Mucosa of stomach (tissue), 1 donor: ENCODE measurements around the gene ABHD5.

Experiments used
- H3K27me3 ChIP-seq: one replicate; pipeline ENCODE4 v1.7.0; 2013; ENCODE audit warnings: mild to moderate bottlenecking, low read length; ENCODE audit not compliant: control insufficient read depth, insufficient read depth
- H3K36me3 ChIP-seq: one replicate; pipeline ENCODE4 v1.7.0; 2013; ENCODE audit warnings: low read length; ENCODE audit not compliant: control insufficient read depth, insufficient read depth
- H3K4me1 ChIP-seq: one replicate; pipeline ENCODE4 v1.7.0; 2013; ENCODE audit warnings: mild to moderate bottlenecking, low read length; ENCODE audit not compliant: control insufficient read depth, insufficient read depth
- H3K4me3 ChIP-seq: one replicate; pipeline ENCODE4 v1.7.0; 2013; ENCODE audit warnings: low read length
- H3K9ac ChIP-seq: one replicate; pipeline ENCODE4 v1.7.0; 2013; ENCODE audit warnings: mild to moderate bottlenecking, low read length, moderate library complexity
- H3K9me3 ChIP-seq: one replicate; pipeline ENCODE4 v1.7.0; 2013; ENCODE audit warnings: mild to moderate bottlenecking, low read length, moderate library complexity; ENCODE audit not compliant: control insufficient read depth
- donor health status: Pancreatic carcinoma.

Gene ABHD5

GRCh38 chr3:43729707-43730414 lies 39.1 kb downstream of the ABHD5 start:
- no peaks in the 10 kb centered on the region for H3K27me3 ChIP-seq
- H3K9ac ChIP-seq: no peak overlapping the region
- H3K36me3 ChIP-seq: no peaks in the 10 kb centered on the region
- no peak overlapping the region for H3K4me3 ChIP-seq
- H3K4me1 ChIP-seq: peaks cover 13% of the 10 kb centered on the region
- no peaks in the 10 kb centered on the region for H3K9me3 ChIP-seq

GRCh38 chr3:43732747-43733425 lies 42.1 kb downstream of the ABHD5 start:
- H3K4me3 ChIP-seq: no peak overlapping the region
- H3K27me3 ChIP-seq: no peaks in the 10 kb centered on the region
- H3K9ac ChIP-seq: no peak overlapping the region
- peaks cover 27% of the 10 kb centered on the region for H3K4me1 ChIP-seq
- no peaks in the 10 kb centered on the region for H3K36me3 ChIP-seq
- no peaks in the 10 kb centered on the region for H3K9me3 ChIP-seq

- H3K4me3 ChIP-seq: no peak overlapping the region
- H3K9ac ChIP-seq: no peak overlapping the region
- peaks cover 31% of the 10 kb centered on the region for H3K4me1 ChIP-seq
- H3K9me3 ChIP-seq: no peaks in the 10 kb centered on the region
- H3K27me3 ChIP-seq: no peaks in the 10 kb centered on the region
- H3K36me3 ChIP-seq: no peaks in the 10 kb centered on the region
Measured at GRCh38 chr3:43733459-43734384, 43.0 kb downstream of the ABHD5 start.

GRCh38 chr3:43734685-43735084 lies 43.9 kb downstream of the ABHD5 start:
- no peak overlapping the region for H3K4me3 ChIP-seq
- no peaks in the 10 kb centered on the region for H3K36me3 ChIP-seq
- no peak overlapping the region for H3K9ac ChIP-seq
- H3K9me3 ChIP-seq: no peaks in the 10 kb centered on the region
- H3K4me1 ChIP-seq: peaks cover 28% of the 10 kb centered on the region
- no peaks in the 10 kb centered on the region for H3K27me3 ChIP-seq

GRCh38 chr3:43735618-43736017 lies 44.9 kb downstream of the ABHD5 start:
- Histone ChIP-seq H3K9me3 (no peaks in the 10 kb centered on the region), H3K36me3 (no peaks in the 10 kb centered on the region), H3K4me3 (no peak overlapping the region), H3K27me3 (no peaks in the 10 kb centered on the region), H3K9ac (no peak overlapping the region), H3K4me1 (peaks cover 19% of the 10 kb centered on the region)

- H3K9ac ChIP-seq: no peak overlapping the region
- no peaks in the 10 kb centered on the region for H3K9me3 ChIP-seq
Measured at GRCh38 chr3:43736558-43737440, 46.1 kb downstream of the ABHD5 start.

GRCh38 chr3:43738305-43738704 lies 47.6 kb downstream of the ABHD5 start:
- Histone ChIP-seq H3K4me1 (peaks cover 18% of the 10 kb centered on the region), H3K9ac (no peak overlapping the region), H3K9me3 (no peaks in the 10 kb centered on the region), H3K36me3 (no peaks in the 10 kb centered on the region), H3K27me3 (no peaks in the 10 kb centered on the region), H3K4me3 (no peak overlapping the region)

More at GRCh38 chr3:43736558-43737440, 46.1 kb downstream of the ABHD5 start:
- peaks cover 18% of the 10 kb centered on the region for H3K4me1 ChIP-seq
- H3K4me3 ChIP-seq: no peak overlapping the region
- no peaks in the 10 kb centered on the region for H3K36me3 ChIP-seq
- H3K27me3 ChIP-seq: no peaks in the 10 kb centered on the region

- H3K9me3 ChIP-seq: no peaks in the 10 kb centered on the region
Measured at GRCh38 chr3:43742920-43743319, 52.2 kb downstream of the ABHD5 start.

GRCh38 chr3:43747641-43748040 lies 56.9 kb downstream of the ABHD5 start:
- no peaks in the 10 kb centered on the region for H3K4me1 ChIP-seq
- no peaks in the 10 kb centered on the region for H3K36me3 ChIP-seq
- no peaks in the 10 kb centered on the region for H3K27me3 ChIP-seq
- H3K9ac ChIP-seq: no peak overlapping the region
- no peak overlapping the region for H3K4me3 ChIP-seq
- no peaks in the 10 kb centered on the region for H3K9me3 ChIP-seq

More at GRCh38 chr3:43742920-43743319, 52.2 kb downstream of the ABHD5 start:
- Histone ChIP-seq H3K9ac (no peak overlapping the region), H3K36me3 (no peaks in the 10 kb centered on the region), H3K4me1 (peaks cover 5% of the 10 kb centered on the region), H3K4me3 (no peak overlapping the region), H3K27me3 (no peaks in the 10 kb centered on the region)

- Histone ChIP-seq H3K4me3 (no peak overlapping the region), H3K27me3 (no peaks in the 10 kb centered on the region), H3K9me3 (no peaks in the 10 kb centered on the region), H3K4me1 (no peaks in the 10 kb centered on the region), H3K36me3 (no peaks in the 10 kb centered on the region), H3K9ac (no peak overlapping the region)
Measured at GRCh38 chr3:43748179-43748578, 57.4 kb downstream of the ABHD5 start.

- Histone ChIP-seq H3K9me3 (no peaks in the 10 kb centered on the region), H3K9ac (no peak overlapping the region), H3K4me1 (no peaks in the 10 kb centered on the region), H3K4me3 (no peak overlapping the region), H3K36me3 (no peaks in the 10 kb centered on the region), H3K27me3 (no peaks in the 10 kb centered on the region)
Measured at GRCh38 chr3:43748645-43749044, 57.9 kb downstream of the ABHD5 start.
